MM.1S (cell line): ENCODE data around the gene CDH16.

ENCODE experiments used
- DNase-seq: peaks from one replicate; pipeline ENCODE4 v3.0.0-alpha.2; 2015
- H2AFZ ChIP-seq: fragments of 300-600 bp; sonication (generic); 2 replicates; pipeline ENCODE4 v1.6.0; 2016; ENCODE audit warnings: antibody characterized with exemption, low read length
- H3F3A ChIP-seq: fragments of 300-600 bp; sonication (generic); 2 replicates; pipeline ENCODE4 v1.6.1; 2016; ENCODE audit warnings: mild to moderate bottlenecking, antibody characterized with exemption, low read length, moderate library complexity, mixed read lengths; ENCODE audit not compliant: insufficient read depth
- H3K27ac ChIP-seq: fragments of 300-600 bp; sonication (generic); 2 replicates; pipeline ENCODE4 v1.5.1; 2016; ENCODE audit warnings: mild to moderate bottlenecking, low read length
- H3K27me3 ChIP-seq: fragments of 300-600 bp; sonication (generic); replicated peaks from 2 replicates; pipeline ENCODE4 v1.6.0; 2016; ENCODE audit warnings: low read length; ENCODE audit not compliant: insufficient read depth
- H3K36me3 ChIP-seq: fragments of 300-600 bp; sonication (generic); replicated peaks from 2 replicates; pipeline ENCODE4 v1.6.1; 2016; ENCODE audit warnings: mild to moderate bottlenecking, low read length, mixed read lengths; ENCODE audit not compliant: insufficient read depth
- H3K4me1 ChIP-seq: fragments of 300-600 bp; sonication (generic); 2 replicates; pipeline ENCODE4 v1.6.1; 2016; ENCODE audit warnings: low read length, mixed read lengths
- H3K4me2 ChIP-seq: fragments of 300-600 bp; sonication (generic); 2 replicates; pipeline ENCODE4 v1.6.0; 2016; ENCODE audit warnings: low read depth, low read length
- H3K4me3 ChIP-seq: fragments of 300-600 bp; sonication (generic); 2 replicates; pipeline ENCODE4 v1.5.1; 2016; ENCODE audit warnings: low read length, mixed read lengths
- H3K79me2 ChIP-seq: fragments of 300-600 bp; sonication (generic); 2 replicates; pipeline ENCODE4 v1.6.1; 2016; ENCODE audit warnings: mixed run types, low read length, mixed read lengths
- H3K9ac ChIP-seq: fragments of 300-600 bp; sonication (generic); 2 replicates; pipeline ENCODE4 v1.6.1; 2016; ENCODE audit warnings: low read length, mixed read lengths
- H3K9me2 ChIP-seq: fragments of 300-600 bp; sonication (generic); replicated peaks from 2 replicates; pipeline ENCODE4 v1.6.1; 2016; ENCODE audit warnings: mild to moderate bottlenecking, low read length, mixed read lengths; ENCODE audit not compliant: insufficient read depth
- H3K9me3 ChIP-seq: fragments of 300-600 bp; sonication (generic); replicated peaks from 2 replicates; pipeline ENCODE4 v1.6.1; 2016; ENCODE audit warnings: mild to moderate bottlenecking, low read length, mixed read lengths; ENCODE audit not compliant: insufficient read depth
- H4K20me1 ChIP-seq: fragments of 300-600 bp; sonication (generic); 2 replicates; pipeline ENCODE4 v1.6.1; 2016; ENCODE audit warnings: mild to moderate bottlenecking, low read length, moderate library complexity, mixed read lengths; ENCODE audit not compliant: insufficient read depth
- CTCF ChIP-seq: fragments of 300-600 bp; sonication (generic); IDR thresholded peaks from 2 replicates; pipeline ENCODE4 v1.5.1; 2016; ENCODE audit warnings: antibody characterized with exemption, low read length, mixed read lengths
- EZH2 ChIP-seq: fragments of 300-600 bp; sonication (generic); optimal IDR thresholded peaks from 2 replicates; pipeline ENCODE3; 2017; ENCODE audit warnings: low read depth, mild to moderate bottlenecking, antibody characterized with exemption, low read length, mixed read lengths
- EZH2phosphoT487 ChIP-seq: fragments of 300-600 bp; sonication (generic); IDR thresholded peaks from 2 replicates; pipeline ENCODE4 v1.6.1; 2018; ENCODE audit warnings: antibody characterized with exemption, low read length

The CDH16 gene

GRCh38 chr16:66917741-66918140, 944 bp downstream of the CDH16 start:
- no peaks in the 10 kb centered on the region for H3K79me2 ChIP-seq
- no peak overlapping the region for H3K27ac ChIP-seq
- H3K4me1 ChIP-seq: no peaks in the 10 kb centered on the region
- no peak overlapping the region for H3K4me2 ChIP-seq
- H3K36me3 ChIP-seq: no peaks in the 10 kb centered on the region
- DNase-seq: no peak
- no peak for TF ChIP-seq EZH2
- no peak for TF ChIP-seq EZH2phosphoT487
- TF ChIP-seq CTCF: no peak
- no peaks in the 10 kb centered on the region for H3K9me2 ChIP-seq
- H3K9me3 ChIP-seq: no peaks in the 10 kb centered on the region
- no peak overlapping the region for H2AFZ ChIP-seq
- no peaks in the 10 kb centered on the region for H3F3A ChIP-seq
- no peaks in the 10 kb centered on the region for H4K20me1 ChIP-seq
- no peak overlapping the region for H3K9ac ChIP-seq
- no peak overlapping the region for H3K4me3 ChIP-seq
- peaks cover 73% of the 10 kb centered on the region for H3K27me3 ChIP-seq

DNA sequence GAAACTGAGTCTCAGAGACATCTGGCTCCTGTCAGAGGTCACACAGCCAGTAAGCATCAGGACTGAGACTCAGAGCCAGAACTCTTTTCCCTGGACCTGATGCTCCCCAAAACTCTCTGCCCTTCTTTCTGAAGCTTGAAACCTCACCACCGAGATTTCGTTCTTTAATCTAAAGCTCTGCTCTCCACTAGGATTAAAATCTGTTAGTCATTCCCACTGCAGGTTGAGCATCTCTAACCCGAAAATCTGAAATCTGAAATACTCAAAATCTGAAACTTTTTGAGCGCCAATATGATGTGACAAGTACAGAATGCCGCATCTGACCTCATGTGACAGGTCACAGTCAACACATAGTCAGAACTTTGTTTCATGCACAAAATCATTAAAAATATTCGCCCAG, 2.2 kb downstream of the CDH16 start:
- no peak overlapping the region for H3K4me3 ChIP-seq
- no peak for DNase-seq
- H4K20me1 ChIP-seq: no peaks in the 10 kb centered on the region
- H3K79me2 ChIP-seq: no peaks in the 10 kb centered on the region
- H3K36me3 ChIP-seq: no peaks in the 10 kb centered on the region
- TF ChIP-seq EZH2 (no peak), EZH2phosphoT487 (no peak), CTCF (no peak)
- peaks cover 64% of the 10 kb centered on the region for H3K27me3 ChIP-seq
- no peak overlapping the region for H3K9ac ChIP-seq
- H3K4me1 ChIP-seq: no peaks in the 10 kb centered on the region
- H3F3A ChIP-seq: no peaks in the 10 kb centered on the region
- no peak overlapping the region for H2AFZ ChIP-seq
- no peaks in the 10 kb centered on the region for H3K9me2 ChIP-seq
- H3K9me3 ChIP-seq: no peaks in the 10 kb centered on the region
- H3K4me2 ChIP-seq: no peak overlapping the region
- no peak overlapping the region for H3K27ac ChIP-seq

DNA sequence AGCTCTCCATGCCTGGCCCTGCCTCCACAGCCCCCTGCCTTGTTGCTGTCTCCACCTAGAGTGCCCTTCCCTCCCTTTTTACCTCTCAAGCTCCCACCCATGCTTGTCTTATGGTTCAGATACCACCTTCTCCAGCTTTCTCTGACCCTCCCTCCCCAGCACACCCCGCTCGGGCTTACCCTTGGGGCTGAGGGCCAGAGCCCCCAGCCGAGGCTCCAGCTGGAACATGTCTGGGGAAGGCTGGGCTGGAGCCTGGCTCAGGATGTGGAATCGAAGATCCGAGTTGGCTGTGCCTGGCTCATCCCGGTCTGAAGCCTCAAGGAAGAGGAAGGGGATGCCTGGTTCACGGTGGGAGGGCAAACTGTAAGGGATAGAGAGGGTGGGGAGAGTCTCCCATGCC, 3.6 kb downstream of the CDH16 start:
- Histone ChIP-seq H3K4me3 (no peak overlapping the region), H2AFZ (no peak overlapping the region), H3K9me2 (no peaks in the 10 kb centered on the region), H3K4me2 (no peak overlapping the region), H3K79me2 (no peaks in the 10 kb centered on the region), H3K27ac (no peak overlapping the region), H3K9ac (no peak overlapping the region), H3K27me3 (peaks cover 52% of the 10 kb centered on the region), H3K4me1 (no peaks in the 10 kb centered on the region), H3K36me3 (no peaks in the 10 kb centered on the region), H4K20me1 (no peaks in the 10 kb centered on the region), H3K9me3 (no peaks in the 10 kb centered on the region), H3F3A (no peaks in the 10 kb centered on the region)
- TF ChIP-seq EZH2phosphoT487: no peak
- TF ChIP-seq EZH2: no peak
- no peak for TF ChIP-seq CTCF
- no peak for DNase-seq
